ENCODE measurements around the gene ANKRD9.

DNA sequence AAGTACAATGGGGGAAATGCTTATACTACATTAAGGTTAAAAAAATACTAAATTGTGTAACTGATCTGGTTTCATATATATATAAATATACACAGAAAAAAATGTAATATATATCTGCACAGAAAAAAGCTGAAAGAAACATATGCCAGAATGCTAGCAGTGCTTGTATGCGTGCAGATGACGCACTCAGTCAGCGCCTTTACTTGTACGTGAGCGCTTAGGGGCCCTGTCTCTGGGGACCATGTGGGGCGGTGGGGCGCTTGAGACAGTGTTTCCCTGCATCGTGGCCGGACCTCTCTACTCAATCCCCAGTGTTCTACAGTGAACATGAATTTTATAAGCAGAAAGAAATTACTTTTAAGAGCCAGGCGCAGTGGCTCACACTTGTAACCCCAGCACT, 7.0 kb downstream of the ANKRD9 start:
- TF ChIP-seq POLR2AphosphoS5 (IDR thresholded peaks at IDR 0.05; ENCODE audit: control insufficient read depth, insufficient read depth, low read depth, low read length) (no peak), SP1 (CRISPR knock-in tag; IDR thresholded peaks at IDR 0.05) (no peak), MTA3 (IDR thresholded peaks at IDR 0.05; ENCODE audit: borderline replicate concordance) (no peak), BRCA1 (IDR thresholded peaks at IDR 0.05) (no peak), BRCA1 (CRISPR knock-in tag; IDR thresholded peaks at IDR 0.05) (no peak), ARHGAP35 (IDR thresholded peaks at IDR 0.05; ENCODE audit: partially characterized antibody) (no peak), SRSF1 (IDR thresholded peaks at IDR 0.05; ENCODE audit: low read depth, low read length) (no peak), ZNF239 (CRISPR knock-in tag; IDR thresholded peaks at IDR 0.05) (no peak), ZNF224 (CRISPR knock-in tag; IDR thresholded peaks at IDR 0.05) (no peak)
- TF ChIP-seq, protein P1, sequence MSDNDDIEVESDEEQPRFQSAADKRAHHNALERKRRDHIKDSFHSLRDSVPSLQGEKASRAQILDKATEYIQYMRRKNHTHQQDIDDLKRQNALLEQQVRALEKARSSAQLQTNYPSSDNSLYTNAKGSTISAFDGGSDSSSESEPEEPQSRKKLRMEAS (CRISPR knock-in tag; IDR thresholded peaks at IDR 0.05), result no peak
